Esophagus (tissue), 2 donors: ENCODE results near the gene WIPF2. TPM values are rescaled to one million over a fixed set of nuclear protein-coding genes. Genes with fewer than 3 reads are reported as not detected.

Source experiments
- H3K27ac ChIP-seq, 2 donors: one replicate each; pipeline ENCODE4 v1.5.1; 2013; ENCODE audit warnings: low read depth in 2 of 2, mild to moderate bottlenecking in 2 of 2, inconsistent platforms in 1 of 2, low read length in 1 of 2, moderate library complexity in 1 of 2
- H3K27me3 ChIP-seq, 2 donors: one replicate each; pipeline ENCODE4 v1.6.1; 2013; ENCODE audit warnings: low read length in 2 of 2, control low read depth in 1 of 2, mild to moderate bottlenecking in 1 of 2; ENCODE audit not compliant: insufficient read depth in 2 of 2, control insufficient read depth in 1 of 2
- H3K36me3 ChIP-seq, 2 donors: one replicate each; pipeline ENCODE4 v1.6.1; 2013; ENCODE audit warnings: low read length in 1 of 2; ENCODE audit not compliant: control insufficient read depth in 2 of 2, insufficient read depth in 2 of 2
- H3K4me1 ChIP-seq, 2 donors: one replicate each; pipeline ENCODE4 v1.6.1; 2013; ENCODE audit warnings: low read length in 1 of 2; ENCODE audit not compliant: control insufficient read depth in 2 of 2, insufficient read depth in 2 of 2
- H3K4me3 ChIP-seq, 2 donors: one replicate each; pipeline ENCODE4 v1.5.1; 2013; ENCODE audit warnings: low read length in 2 of 2, mild to moderate bottlenecking in 2 of 2, low read depth in 1 of 2, moderate library complexity in 1 of 2
- H3K9me3 ChIP-seq, 2 donors: one replicate each; pipeline ENCODE4 v1.6.1; 2013; ENCODE audit warnings: mild to moderate bottlenecking in 2 of 2, low read depth in 1 of 2, low read length in 1 of 2, moderate library complexity in 1 of 2; ENCODE audit not compliant: control insufficient read depth in 2 of 2, insufficient read depth in 1 of 2
- WGBS, 2 donors: extraction: QIAGEN DNeasy Blood & Tissue Kit; methylation state at CpG; one replicate each; pipeline ENCODE4 v1.1.7; 2013; 5-methylcytosine and 5-hydroxymethylcytosine counted together
- polyA plus RNA-seq, 2 donors: library from polyadenylated mRNA; stranded (reverse); fragments of 200-250 nt; gene quantifications; one replicate each; pipeline ENCODE4 v1.2.3, GENCODE V29; 2013
- donor health status: healthy with polysubstance abuse.
- donor health status: Bipolar disorder and iron deficiency.

Gene WIPF2
- polyA plus RNA-seq, 2 donors = 9.1 to 15.3 TPM

DNA sequence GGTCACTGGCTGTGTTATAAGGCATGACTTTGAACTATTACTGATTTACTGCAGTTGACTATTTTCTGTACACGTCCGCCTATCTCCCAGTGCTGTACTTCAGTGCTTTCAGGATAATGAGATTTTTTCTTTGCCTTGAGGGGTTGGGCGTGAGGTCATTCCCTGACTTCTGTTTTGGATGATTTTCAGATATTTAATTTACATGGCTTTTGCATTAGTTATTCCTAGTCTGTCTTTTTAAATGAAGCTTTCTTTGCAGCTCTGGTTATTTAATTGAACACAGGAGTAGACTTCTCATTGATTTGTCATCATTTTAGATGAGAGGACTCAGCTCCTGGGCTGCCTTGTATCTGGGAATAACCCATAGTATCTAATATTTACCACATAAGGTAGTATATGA lies 23.7 kb downstream of the WIPF2 start:
- no peaks in the 10 kb centered on the region for H3K9me3 ChIP-seq
- no peak overlapping the region for H3K27ac ChIP-seq
- H3K4me1 ChIP-seq = no peaks in the 10 kb centered on the region
- no peaks in the 10 kb centered on the region for H3K27me3 ChIP-seq
- no peak overlapping the region for H3K4me3 ChIP-seq
- WGBS, 2 donors = 75 to 80% methylated on average over 3 of the region's 3 CpGs
- no peaks in the 10 kb centered on the region for H3K36me3 ChIP-seq

DNA sequence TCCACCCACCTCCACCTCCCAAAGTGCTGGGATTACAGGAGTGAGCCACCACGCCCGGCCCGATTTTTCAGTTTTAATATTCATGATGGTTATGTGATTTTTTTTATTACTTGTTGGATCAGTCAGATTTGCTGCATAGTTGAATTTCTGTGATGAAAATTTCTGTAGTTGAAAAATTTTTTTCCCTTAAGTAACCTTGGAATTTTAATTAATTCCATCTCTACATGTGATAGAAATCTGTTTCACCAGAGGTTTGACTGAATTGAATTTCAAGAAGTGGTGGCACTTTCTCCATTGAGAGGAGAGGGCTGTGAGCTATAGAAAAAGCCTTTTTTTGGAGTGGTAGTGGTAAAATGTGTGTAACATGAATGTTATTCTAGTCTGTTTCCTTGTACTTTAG lies 24.7 kb downstream of the WIPF2 start:
- Histone ChIP-seq H3K27me3 (no peaks in the 10 kb centered on the region), H3K9me3 (no peaks in the 10 kb centered on the region), H3K4me3 (no peak overlapping the region), H3K4me1 (no peaks in the 10 kb centered on the region), H3K27ac (no peak overlapping the region), H3K36me3 (no peaks in the 10 kb centered on the region)
- WGBS, 2 donors = 84 to 88% methylated on average over 3 of the region's 3 CpGs

DNA sequence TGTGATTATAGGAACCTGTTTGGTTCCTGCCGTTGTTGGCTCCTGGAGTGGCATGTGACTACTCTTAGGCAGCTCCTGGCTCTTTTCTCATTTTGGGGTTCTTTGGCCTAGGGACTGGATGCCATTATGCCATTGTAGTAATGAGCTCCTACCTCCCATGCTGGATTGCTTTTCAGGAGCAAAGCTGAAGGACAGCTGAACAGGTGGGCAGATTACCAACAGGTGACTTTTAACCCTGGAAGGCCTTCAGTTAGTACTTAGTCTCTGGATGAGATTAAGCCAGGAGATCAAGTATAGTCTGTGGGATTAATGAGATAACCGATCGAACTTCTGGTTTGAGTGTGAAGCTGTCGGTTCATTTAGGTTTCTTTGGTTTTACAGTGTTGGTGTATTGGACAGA lies 25.2 kb downstream of the WIPF2 start:
- 64 to 72% methylated on average over 4 of the region's 4 CpGs for WGBS, 2 donors
- no peak overlapping the region for H3K27ac ChIP-seq
- no peaks in the 10 kb centered on the region for H3K27me3 ChIP-seq
- no peaks in the 10 kb centered on the region for H3K9me3 ChIP-seq
- no peaks in the 10 kb centered on the region for H3K4me1 ChIP-seq
- no peaks in the 10 kb centered on the region for H3K36me3 ChIP-seq
- H3K4me3 ChIP-seq = no peak overlapping the region

DNA sequence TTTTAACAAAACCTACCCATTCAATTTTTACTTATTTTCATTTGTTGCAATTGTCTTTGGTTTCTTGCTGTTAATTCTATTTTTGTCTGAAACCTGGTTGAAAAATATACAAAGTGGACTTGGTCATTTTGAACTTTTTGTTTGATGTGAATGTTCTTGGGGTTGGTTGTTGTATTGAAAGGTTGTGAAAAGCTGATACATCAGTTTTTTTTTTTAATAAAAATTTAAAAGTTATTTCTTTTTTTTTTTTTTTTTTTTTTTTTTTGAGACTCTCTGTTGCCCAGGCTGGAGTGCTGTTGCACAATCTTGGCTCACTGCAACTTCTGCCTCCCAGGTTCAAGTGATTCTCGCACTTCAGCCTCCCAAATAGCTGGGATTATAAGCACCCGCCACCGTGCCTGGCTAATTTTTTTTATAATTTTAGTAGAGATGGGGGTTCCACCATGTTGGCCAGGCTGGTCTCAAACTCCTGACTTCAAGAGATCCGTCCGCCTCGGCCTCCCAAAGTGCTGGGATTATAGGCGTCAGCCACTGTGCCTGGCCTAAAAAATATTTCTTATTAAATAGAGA lies 28.9 kb downstream of the WIPF2 start:
- Histone ChIP-seq H3K4me3 (no peak overlapping the region), H3K36me3 (no peaks in the 10 kb centered on the region), H3K4me1 (no peaks in the 10 kb centered on the region), H3K27me3 (no peaks in the 10 kb centered on the region), H3K9me3 (no peaks in the 10 kb centered on the region), H3K27ac (no peak overlapping the region)
- 79 to 85% methylated on average over 7 of the region's 7 CpGs for WGBS, 2 donors

DNA sequence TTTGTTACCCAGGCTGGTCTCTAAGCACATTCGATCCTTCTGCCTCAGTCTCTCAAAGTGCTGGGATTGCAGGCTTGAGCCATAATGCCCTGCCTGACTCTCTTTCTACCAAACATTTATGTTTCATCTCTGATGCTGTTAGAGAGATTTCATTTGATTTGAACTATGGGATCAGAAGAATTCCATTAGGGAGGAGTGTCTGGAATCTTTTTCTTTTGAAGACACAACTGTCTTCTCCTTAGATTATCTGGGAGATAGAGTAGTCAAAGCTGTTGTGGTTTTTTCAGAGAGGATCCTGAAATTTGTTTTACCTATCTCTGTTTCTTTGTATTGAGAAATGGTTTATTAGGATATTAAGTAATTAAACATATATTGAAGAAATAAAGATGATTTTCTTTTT lies 29.4 kb downstream of the WIPF2 start:
- H3K36me3 ChIP-seq = no peaks in the 10 kb centered on the region
- H3K9me3 ChIP-seq = no peaks in the 10 kb centered on the region
- H3K27me3 ChIP-seq = no peaks in the 10 kb centered on the region
- H3K4me3 ChIP-seq = no peak overlapping the region
- WGBS, 2 donors = 90 to 100% methylated on average over 1 of the region's 1 CpG
- H3K4me1 ChIP-seq = no peaks in the 10 kb centered on the region
- no peak overlapping the region for H3K27ac ChIP-seq

DNA sequence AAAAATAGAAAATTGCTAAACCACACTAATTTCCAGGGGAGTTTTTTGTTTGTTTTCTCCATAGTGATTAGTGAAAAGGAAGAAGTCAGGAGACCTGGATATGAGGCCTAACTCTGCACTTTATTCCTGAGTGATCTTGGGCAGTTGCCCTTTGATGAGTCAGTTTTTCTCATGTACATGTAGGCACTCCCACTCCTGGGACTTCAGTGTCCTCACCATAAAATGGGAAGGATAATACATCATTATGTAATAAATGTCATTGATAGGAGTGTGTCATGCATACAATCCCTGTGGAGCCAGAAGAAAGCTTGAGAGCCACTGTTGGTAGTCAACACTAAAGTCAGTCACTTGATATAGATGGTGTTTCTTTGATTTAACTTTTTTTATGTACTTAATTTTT lies 32.5 kb downstream of the WIPF2 start:
- no peak overlapping the region for H3K4me3 ChIP-seq
- no peaks in the 10 kb centered on the region for H3K9me3 ChIP-seq
- H3K27ac ChIP-seq = no peak overlapping the region
- no peaks in the 10 kb centered on the region for H3K27me3 ChIP-seq
- H3K4me1 ChIP-seq = no peaks in the 10 kb centered on the region
- peaks cover 0 to under 1% of the 10 kb centered on the region in 2 donors for H3K36me3 ChIP-seq

DNA sequence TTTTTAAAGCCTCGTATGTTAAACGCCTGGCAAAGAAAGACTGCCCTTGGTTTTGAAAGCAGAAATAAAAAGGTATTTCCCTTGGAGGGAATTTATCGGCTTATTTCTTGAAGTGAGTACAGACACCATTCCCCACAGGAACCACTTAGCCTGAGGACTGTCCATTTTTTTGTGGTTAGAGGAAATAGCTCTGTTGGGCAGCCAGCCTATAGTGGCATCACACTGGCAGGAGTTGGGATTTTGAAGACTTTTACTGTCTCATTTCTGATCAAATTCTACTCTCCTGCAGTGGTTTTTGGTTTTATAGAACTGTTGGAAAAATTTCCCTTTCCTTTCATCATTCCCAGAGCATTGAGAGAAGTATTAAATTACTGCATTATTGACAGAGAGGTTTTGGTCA lies 34.5 kb downstream of the WIPF2 start:
- Histone ChIP-seq H3K27ac (no peak overlapping the region), H3K4me1 (no peaks in the 10 kb centered on the region), H3K36me3 (peaks cover 0 to 9% of the 10 kb centered on the region in 2 donors), H3K4me3 (no peak overlapping the region), H3K27me3 (no peaks in the 10 kb centered on the region), H3K9me3 (no peaks in the 10 kb centered on the region)
- WGBS, 2 donors = 90 to 93% methylated on average over 3 of the region's 3 CpGs

DNA sequence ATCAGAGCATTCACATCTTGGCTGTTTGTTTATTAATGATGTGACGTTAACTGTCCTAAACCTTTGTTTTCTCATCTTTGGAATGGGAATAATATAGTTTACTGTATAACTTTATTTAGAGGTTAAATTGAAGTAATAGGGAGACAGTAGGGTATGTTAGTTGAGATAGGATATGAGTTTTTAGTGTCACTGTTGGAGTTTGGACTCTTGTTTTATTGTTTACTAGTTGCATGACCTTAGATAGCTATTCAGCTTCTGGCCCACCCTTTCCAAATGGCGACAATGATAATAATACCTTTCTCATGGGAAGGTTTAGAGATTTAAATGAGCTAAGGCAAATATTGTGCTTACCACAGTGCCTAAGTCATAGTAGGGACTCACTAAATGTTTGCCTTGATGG lies 40.4 kb downstream of the WIPF2 start:
- WGBS, 2 donors = 86 to 93% methylated on average over 2 of the region's 2 CpGs
- H3K36me3 ChIP-seq = peaks cover 15 to 20% of the 10 kb centered on the region in 2 donors
- no peaks in the 10 kb centered on the region for H3K27me3 ChIP-seq
- no peak overlapping the region for H3K27ac ChIP-seq
- no peaks in the 10 kb centered on the region for H3K4me1 ChIP-seq
- no peak overlapping the region for H3K4me3 ChIP-seq
- H3K9me3 ChIP-seq = no peaks in the 10 kb centered on the region

DNA sequence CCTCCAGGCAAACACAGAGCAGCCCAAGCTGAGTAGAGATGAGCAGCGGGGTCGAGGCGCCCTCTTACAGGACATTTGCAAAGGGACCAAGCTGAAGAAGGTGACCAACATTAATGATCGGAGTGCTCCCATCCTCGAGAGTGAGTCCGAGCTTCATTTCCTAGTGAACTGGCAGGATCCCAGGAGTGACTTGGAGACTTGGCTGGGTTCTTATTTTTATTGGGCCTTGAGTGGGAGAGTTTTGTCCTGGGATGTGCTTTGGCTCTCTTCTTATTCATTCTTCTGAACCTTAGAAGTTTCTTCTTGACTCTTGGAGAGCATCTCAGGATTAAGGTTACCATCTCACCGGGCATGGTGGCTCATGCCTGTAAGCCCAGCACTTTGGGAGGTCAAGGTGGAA lies 41.4 kb downstream of the WIPF2 start:
- Histone ChIP-seq H3K9me3 (no peaks in the 10 kb centered on the region), H3K27ac (no peak overlapping the region), H3K27me3 (no peaks in the 10 kb centered on the region), H3K36me3 (peaks cover 23 to 29% of the 10 kb centered on the region in 2 donors), H3K4me3 (no peak overlapping the region), H3K4me1 (no peaks in the 10 kb centered on the region)
- 91 to 92% methylated on average over 7 of the region's 7 CpGs for WGBS, 2 donors

DNA sequence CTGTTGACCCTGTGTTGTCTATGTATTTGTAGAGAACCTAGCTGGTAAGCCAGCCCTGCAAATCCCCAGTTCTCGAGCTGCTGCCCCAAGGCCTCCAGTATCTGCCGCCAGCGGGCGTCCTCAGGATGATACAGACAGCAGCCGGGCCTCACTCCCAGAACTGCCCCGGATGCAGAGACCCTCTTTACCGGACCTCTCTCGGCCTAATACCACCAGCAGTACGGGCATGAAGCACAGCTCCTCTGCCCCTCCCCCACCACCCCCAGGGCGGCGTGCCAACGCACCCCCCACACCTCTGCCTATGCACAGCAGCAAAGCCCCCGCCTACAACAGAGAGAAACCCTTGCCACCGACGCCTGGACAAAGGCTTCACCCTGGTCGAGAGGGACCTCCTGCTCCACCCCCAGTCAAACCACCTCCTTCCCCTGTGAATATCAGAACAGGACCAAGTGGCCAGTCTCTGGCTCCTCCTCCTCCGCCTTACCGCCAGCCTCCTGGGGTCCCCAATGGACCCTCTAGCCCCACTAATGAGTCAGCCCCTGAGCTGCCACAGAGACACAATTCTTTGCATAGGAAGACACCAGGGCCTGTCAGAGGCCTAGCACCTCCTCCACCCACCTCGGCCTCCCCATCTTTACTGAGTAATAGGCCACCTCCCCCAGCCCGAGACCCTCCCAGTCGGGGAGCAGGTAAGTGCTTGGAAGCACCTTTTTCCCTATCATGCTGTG lies 45.5 kb downstream of the WIPF2 start:
- Histone ChIP-seq H3K27me3 (no peaks in the 10 kb centered on the region), H3K27ac (no peak overlapping the region), H3K9me3 (no peaks in the 10 kb centered on the region), H3K4me3 (no peak overlapping the region), H3K36me3 (peaks cover 18 to 26% of the 10 kb centered on the region in 2 donors), H3K4me1 (no peaks in the 10 kb centered on the region)
- 88 to 90% methylated on average over 21 of the region's 21 CpGs for WGBS, 2 donors
